Mucosa of stomach (tissue), 1 donor: ENCODE measurements around the gene PRG3.
"Not testable (repeated sequence)": the region's sequence is repeated elsewhere in the genome, so short reads cannot be mapped to it uniquely, and the experiment has no call there.

Source experiments
- H3K27me3 ChIP-seq: one replicate; pipeline ENCODE4 v1.7.0; 2013; ENCODE audit warnings: mild to moderate bottlenecking, low read length; ENCODE audit not compliant: control insufficient read depth, insufficient read depth
- H3K36me3 ChIP-seq: one replicate; pipeline ENCODE4 v1.7.0; 2013; ENCODE audit warnings: low read length; ENCODE audit not compliant: control insufficient read depth, insufficient read depth
- H3K4me1 ChIP-seq: one replicate; pipeline ENCODE4 v1.7.0; 2013; ENCODE audit warnings: mild to moderate bottlenecking, low read length; ENCODE audit not compliant: control insufficient read depth, insufficient read depth
- H3K4me3 ChIP-seq: one replicate; pipeline ENCODE4 v1.7.0; 2013; ENCODE audit warnings: low read length
- H3K9ac ChIP-seq: one replicate; pipeline ENCODE4 v1.7.0; 2013; ENCODE audit warnings: mild to moderate bottlenecking, low read length, moderate library complexity
- H3K9me3 ChIP-seq: one replicate; pipeline ENCODE4 v1.7.0; 2013; ENCODE audit warnings: mild to moderate bottlenecking, low read length, moderate library complexity; ENCODE audit not compliant: control insufficient read depth
- donor health status: Pancreatic carcinoma.

Gene PRG3

GRCh38 chr11:57406337-57406904 lies 25.5 kb upstream of the PRG3 start:
- Histone ChIP-seq H3K9me3 (no peaks in the 10 kb centered on the region), H3K4me1 (no peaks in the 10 kb centered on the region), H3K4me3 (no peak overlapping the region), H3K27me3 (no peaks in the 10 kb centered on the region), H3K9ac (no peak overlapping the region), H3K36me3 (no peaks in the 10 kb centered on the region)

- no peaks in the 10 kb centered on the region for H3K36me3 ChIP-seq
These were observed 24.4 kb upstream of the PRG3 start for GRCh38 chr11:57405271-57405860.

GRCh38 chr11:57403802-57404147 lies 22.8 kb upstream of the PRG3 start:
- Histone ChIP-seq H3K9ac (no peak overlapping the region), H3K9me3 (no peaks in the 10 kb centered on the region), H3K4me3 (no peak overlapping the region), H3K27me3 (no peaks in the 10 kb centered on the region), H3K4me1 (no peaks in the 10 kb centered on the region), H3K36me3 (no peaks in the 10 kb centered on the region)

More at GRCh38 chr11:57405271-57405860, 24.4 kb upstream of the PRG3 start:
- Histone ChIP-seq H3K27me3 (no peaks in the 10 kb centered on the region), H3K9ac (no peak overlapping the region), H3K4me3 (no peak overlapping the region), H3K9me3 (no peaks in the 10 kb centered on the region), H3K4me1 (no peaks in the 10 kb centered on the region)

DNA sequence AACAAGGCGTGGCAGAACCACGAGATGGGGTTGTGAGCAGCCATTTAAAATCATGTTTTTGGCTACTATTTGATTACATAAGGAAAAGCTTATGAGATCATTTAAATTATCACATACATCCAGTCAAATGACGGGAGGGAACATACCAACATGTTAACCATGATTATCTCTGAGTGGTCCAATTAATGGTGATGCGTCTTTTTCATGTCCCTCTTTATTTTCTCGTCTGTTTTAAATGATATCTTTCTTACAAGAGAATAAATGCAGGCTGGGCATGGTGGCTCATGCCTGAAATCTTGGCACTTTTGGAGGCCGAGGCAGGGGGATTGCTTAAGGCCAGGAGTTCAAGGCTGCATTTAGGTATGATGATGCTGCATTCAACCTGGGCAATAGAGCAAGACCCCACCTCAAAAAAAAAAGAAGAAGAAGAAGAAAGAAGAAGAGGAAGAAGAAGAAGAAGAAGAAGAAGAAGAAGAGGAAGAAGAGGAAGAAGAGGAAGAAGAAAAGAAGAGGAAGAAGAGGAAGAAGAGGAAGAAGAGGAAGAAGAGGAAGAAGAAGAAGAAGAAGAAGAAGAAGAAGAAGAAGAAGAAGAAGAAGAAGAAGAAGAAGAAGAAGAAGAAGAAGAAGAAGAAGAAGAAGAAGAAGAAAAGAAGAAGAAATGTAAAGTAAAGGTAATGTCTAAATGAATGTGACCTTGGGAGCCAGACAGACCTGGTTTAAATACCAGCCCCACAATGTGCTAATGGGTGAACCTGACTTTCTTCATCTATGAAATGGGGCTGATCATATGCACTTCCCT lies 22.3 kb upstream of the PRG3 start:
- not testable (repeated sequence) for H3K4me1 ChIP-seq, H3K9me3 ChIP-seq, H3K4me3 ChIP-seq, H3K9ac ChIP-seq, H3K36me3 ChIP-seq, H3K27me3 ChIP-seq

DNA sequence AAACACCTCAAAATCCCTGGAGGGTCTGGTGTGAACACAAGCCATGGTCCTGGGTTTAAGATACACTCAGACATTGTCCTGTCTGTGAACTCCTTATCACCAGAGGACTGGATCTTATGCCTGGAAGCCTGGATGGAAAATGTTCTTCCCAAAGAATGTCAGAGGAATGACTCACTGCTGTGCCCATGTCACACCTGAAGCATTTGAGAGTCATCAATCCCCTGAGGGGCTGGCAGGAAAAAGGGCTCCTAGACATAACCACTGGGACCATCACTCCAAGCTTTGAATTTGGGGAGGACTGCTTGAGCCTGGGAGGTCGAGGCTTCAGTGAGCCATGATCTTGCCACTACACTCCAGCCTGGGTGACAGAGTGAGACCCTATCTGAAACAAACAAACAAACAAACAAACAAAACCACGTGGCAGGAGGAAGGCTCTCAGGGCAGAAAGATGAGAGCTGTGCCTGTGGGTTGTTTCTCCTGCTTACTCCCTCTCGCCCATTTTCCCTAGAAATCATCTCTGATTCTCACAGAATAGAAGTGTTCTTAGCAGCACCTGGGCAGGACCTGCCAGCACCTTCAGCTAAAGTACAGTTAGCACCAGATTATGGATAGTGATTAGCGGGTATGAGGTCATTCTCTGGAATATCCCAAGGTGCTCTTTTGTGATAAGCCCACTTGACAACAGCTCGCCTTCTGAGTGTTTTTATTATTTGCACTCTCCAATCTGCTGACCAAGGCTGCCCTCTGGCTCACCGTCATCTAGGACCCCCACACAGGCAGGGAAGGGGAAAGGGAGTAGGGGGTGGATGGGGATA lies 21.4 kb upstream of the PRG3 start:
- H3K9me3 ChIP-seq = no peaks in the 10 kb centered on the region
- no peaks in the 10 kb centered on the region for H3K4me1 ChIP-seq
- no peaks in the 10 kb centered on the region for H3K36me3 ChIP-seq
- no peak overlapping the region for H3K4me3 ChIP-seq
- H3K9ac ChIP-seq = no peak overlapping the region
- no peaks in the 10 kb centered on the region for H3K27me3 ChIP-seq

DNA sequence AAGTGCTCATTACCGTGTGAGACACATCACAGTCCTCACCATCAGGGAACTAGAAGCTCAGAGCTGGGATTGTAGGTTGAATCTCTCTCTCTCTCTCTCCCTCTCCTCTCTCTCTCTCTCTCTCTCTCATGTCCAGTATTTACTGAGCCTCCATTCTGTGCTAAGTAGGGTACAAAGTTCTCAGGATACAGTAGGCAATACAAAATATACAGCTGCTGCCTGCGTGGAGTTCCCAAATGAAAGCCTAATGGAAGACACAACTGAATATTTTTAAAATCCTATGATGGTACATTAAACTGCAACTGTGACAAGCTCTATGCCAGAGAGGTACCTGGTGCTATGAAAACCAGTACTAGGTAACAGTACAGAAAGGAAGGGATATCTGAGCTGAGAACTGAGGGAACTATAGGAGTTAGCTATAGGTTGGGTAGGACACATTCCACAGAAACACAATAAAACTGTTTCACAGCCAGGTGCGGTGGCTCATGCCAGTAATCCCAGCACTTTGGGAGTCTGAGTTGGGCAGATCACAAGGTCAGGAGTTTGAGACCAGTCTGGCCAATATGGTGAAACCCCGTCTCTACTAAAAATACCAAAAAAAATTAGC lies 19.1 kb upstream of the PRG3 start:
- Histone ChIP-seq H3K36me3 (no peaks in the 10 kb centered on the region), H3K4me1 (no peaks in the 10 kb centered on the region), H3K4me3 (no peak overlapping the region), H3K27me3 (no peaks in the 10 kb centered on the region), H3K9me3 (no peaks in the 10 kb centered on the region), H3K9ac (no peak overlapping the region)

- H3K27me3 ChIP-seq = no peaks in the 10 kb centered on the region
- no peaks in the 10 kb centered on the region for H3K9me3 ChIP-seq
- H3K36me3 ChIP-seq = no peaks in the 10 kb centered on the region
- H3K9ac ChIP-seq = no peak overlapping the region
- H3K4me3 ChIP-seq = no peak overlapping the region
- no peaks in the 10 kb centered on the region for H3K4me1 ChIP-seq
These were observed 18.3 kb upstream of the PRG3 start for GRCh38 chr11:57399221-57399620.

GRCh38 chr11:57397394-57397990 lies 16.5 kb upstream of the PRG3 start:
- Histone ChIP-seq H3K4me3 (no peak overlapping the region), H3K9me3 (no peaks in the 10 kb centered on the region), H3K27me3 (no peaks in the 10 kb centered on the region), H3K4me1 (no peaks in the 10 kb centered on the region), H3K36me3 (no peaks in the 10 kb centered on the region), H3K9ac (no peak overlapping the region)

- H3K9me3 ChIP-seq = no peaks in the 10 kb centered on the region
- no peaks in the 10 kb centered on the region for H3K36me3 ChIP-seq
- no peak overlapping the region for H3K4me3 ChIP-seq
- no peak overlapping the region for H3K9ac ChIP-seq
- H3K4me1 ChIP-seq = no peaks in the 10 kb centered on the region
- H3K27me3 ChIP-seq = no peaks in the 10 kb centered on the region
These were observed 15.8 kb upstream of the PRG3 start for GRCh38 chr11:57396744-57397143.

GRCh38 chr11:57395905-57396623 lies 15.1 kb upstream of the PRG3 start:
- no peaks in the 10 kb centered on the region for H3K36me3 ChIP-seq
- H3K4me1 ChIP-seq = no peaks in the 10 kb centered on the region
- no peaks in the 10 kb centered on the region for H3K9me3 ChIP-seq
- no peaks in the 10 kb centered on the region for H3K27me3 ChIP-seq
- H3K9ac ChIP-seq = no peak overlapping the region
- no peak overlapping the region for H3K4me3 ChIP-seq
